PC-3 (cell line): ENCODE data around the gene PRSS12. TPM values are rescaled to one million over a fixed set of nuclear protein-coding genes. Genes with fewer than 3 reads are reported as not detected.

Experiments
- ATAC-seq: fragments of 200-7000 bp; cut with Tn5 transposase; 2 replicates; pipeline ENCODE4 v1.9.1; 2020; ENCODE audit warnings: mild to moderate bottlenecking, moderate library complexity
- BruUV-seq: library from RNA; stranded (reverse); fragments of 400-500 nt; replicated peaks from 2 replicates; lab custom pipeline; 2021; lab: Mats Ljungman, UMichigan
- CTCF ChIA-PET: fragments of 300-600 bp; sonication (Branson Sonifier 250); formaldehyde crosslinking; loops from one replicate; lab custom pipeline; 2022; ENCODE audit warnings: antibody characterized with exemption; lab: Charles Lee
- POLR2A ChIA-PET: fragments of 300-600 bp; sonication (Branson Sonifier 250); formaldehyde crosslinking; loops from one replicate; lab custom pipeline; 2022; ENCODE audit warnings: antibody characterized with exemption; ENCODE audit not compliant: unreplicated experiment; lab: Charles Lee
- DNase-seq: peaks from one replicate; pipeline ENCODE4 v3.0.0-alpha.2; 2015
- H2AFZ ChIP-seq: fragments of 300-600 bp; sonication (generic); 2 replicates; pipeline ENCODE4 v1.6.0; 2016; ENCODE audit warnings: antibody characterized with exemption, low read length
- H3F3A ChIP-seq: fragments of 300-600 bp; sonication (generic); one replicate; pipeline ENCODE4 v1.6.0; 2017; ENCODE audit warnings: antibody characterized with exemption, low read length, control low read depth, mild to moderate bottlenecking; ENCODE audit not compliant: unreplicated experiment
- H3K27ac ChIP-seq: fragments of 300-600 bp; sonication (generic); 2 replicates; pipeline ENCODE4 v1.5.1; 2016; ENCODE audit warnings: mild to moderate bottlenecking, low read length
- H3K27me3 ChIP-seq: fragments of 300-600 bp; sonication (generic); 2 replicates; pipeline ENCODE4 v1.6.1; 2016; ENCODE audit warnings: low read length, mixed read lengths
- H3K36me3 ChIP-seq: fragments of 300-600 bp; sonication (generic); 2 replicates; pipeline ENCODE4 v1.6.1; 2016; ENCODE audit warnings: low read depth, mixed run types, low read length, mixed read lengths
- H3K4me1 ChIP-seq: fragments of 300-600 bp; sonication (generic); 2 replicates; pipeline ENCODE4 v1.5.1; 2016; ENCODE audit warnings: low read length; ENCODE audit not compliant: insufficient read depth
- H3K4me2 ChIP-seq: fragments of 300-600 bp; sonication (generic); 2 replicates; pipeline ENCODE4 v1.6.0; 2016; ENCODE audit warnings: low read length
- H3K4me3 ChIP-seq: fragments of 300-600 bp; sonication (generic); 2 replicates; pipeline ENCODE4 v1.5.1; 2016; ENCODE audit warnings: mild to moderate bottlenecking, low read length, mixed read lengths
- H3K79me2 ChIP-seq: fragments of 300-600 bp; sonication (generic); 2 replicates; pipeline ENCODE4 v1.6.1; 2017; ENCODE audit warnings: low read length, mixed read lengths
- H3K9ac ChIP-seq: fragments of 300-600 bp; sonication (generic); 2 replicates; pipeline ENCODE4 v1.6.0; 2016; ENCODE audit warnings: mild to moderate bottlenecking, low read length
- H3K9me2 ChIP-seq: fragments of 300-600 bp; sonication (generic); replicated peaks from 2 replicates; pipeline ENCODE4 v1.6.1; 2016; ENCODE audit warnings: mixed run types, low read length, mixed read lengths
- H3K9me3 ChIP-seq: fragments of 300-600 bp; sonication (generic); 2 replicates; pipeline ENCODE4 v1.6.1; 2016; ENCODE audit warnings: low read length, mixed read lengths
- H4K20me1 ChIP-seq: fragments of 300-600 bp; sonication (generic); 2 replicates; pipeline ENCODE4 v1.6.1; 2016; ENCODE audit warnings: low read length, mixed read lengths
- CTCF ChIP-seq: fragments of 300-600 bp; sonication (generic); conservative IDR thresholded peaks from 2 replicates; pipeline ENCODE4 v1.5.1; 2017; ENCODE audit warnings: antibody characterized with exemption, low read depth, mild to moderate bottlenecking, low read length
- EZH2 ChIP-seq: fragments of 300-600 bp; sonication (generic); IDR thresholded peaks from one replicate; pipeline ENCODE4 v1.6.1; 2017; ENCODE audit warnings: antibody characterized with exemption, mild to moderate bottlenecking, low read length; ENCODE audit not compliant: unreplicated experiment
- EZH2phosphoT487 ChIP-seq: fragments of 300-600 bp; sonication (generic); IDR thresholded peaks from 2 replicates; pipeline ENCODE4 v1.6.1; 2018; ENCODE audit warnings: mild to moderate bottlenecking, antibody characterized with exemption, low read length, borderline replicate concordance
- intact Hi-C: fragments of 100-400 bp; cut with micrococcal nuclease; formaldehyde crosslinking; loops from 2 replicates; pipeline ENCODE4 v1.9.0; 2023
- total RNA-seq: library from RNA; depleted of rRNA; stranded (reverse); fragments of >200 nt; gene quantifications from 2 replicates; pipeline ENCODE4 v1.2.3, GENCODE V29; 2014

Gene PRSS12
- total RNA-seq, 1 experiment from 2014 or later = 1.5 TPM

GRCh38 chr4:118353534-118354030 is 779 bp upstream of the PRSS12 start:
- ChIA-PET CTCF (no interaction called here), POLR2A (interaction anchor here (1.0 kb wide), 1 partner anchor 9 kb away, joined by 6 read pairs; no protein-coding TSS in a partner anchor)
- intact Hi-C loops = loop anchor here (2.0 kb wide), 1 partner anchor 73 kb away; no protein-coding TSS in a partner anchor
- no peaks in the 10 kb centered on the region for H3K4me1 ChIP-seq
- 0 out of 2 replicates have a peak overlapping the region, but pooled peaks have one; percentile 21 for H3K9ac ChIP-seq
- no peaks in the 10 kb centered on the region for H3K27me3 ChIP-seq
- H3K27ac ChIP-seq = no peak overlapping the region
- no peaks in the 10 kb centered on the region for H4K20me1 ChIP-seq
- no peaks in the 10 kb centered on the region for H3F3A ChIP-seq
- peak overlapping the region; percentile 81 for H2AFZ ChIP-seq
- no peaks in the 10 kb centered on the region for H3K9me3 ChIP-seq
- H3K36me3 ChIP-seq = no peaks in the 10 kb centered on the region
- ATAC-seq (peak; percentile 14), DNase-seq (no peak)
- no peaks in the 10 kb centered on the region for H3K9me2 ChIP-seq
- no peaks in the 10 kb centered on the region for H3K79me2 ChIP-seq
- peak overlapping the region; percentile 84 for H3K4me2 ChIP-seq
- peak overlapping the region; percentile 67 for H3K4me3 ChIP-seq
- no peak for TF ChIP-seq EZH2
- TF ChIP-seq EZH2phosphoT487 = no peak
- no peak for TF ChIP-seq CTCF
- BruUV-seq = no TSS peak

DNA sequence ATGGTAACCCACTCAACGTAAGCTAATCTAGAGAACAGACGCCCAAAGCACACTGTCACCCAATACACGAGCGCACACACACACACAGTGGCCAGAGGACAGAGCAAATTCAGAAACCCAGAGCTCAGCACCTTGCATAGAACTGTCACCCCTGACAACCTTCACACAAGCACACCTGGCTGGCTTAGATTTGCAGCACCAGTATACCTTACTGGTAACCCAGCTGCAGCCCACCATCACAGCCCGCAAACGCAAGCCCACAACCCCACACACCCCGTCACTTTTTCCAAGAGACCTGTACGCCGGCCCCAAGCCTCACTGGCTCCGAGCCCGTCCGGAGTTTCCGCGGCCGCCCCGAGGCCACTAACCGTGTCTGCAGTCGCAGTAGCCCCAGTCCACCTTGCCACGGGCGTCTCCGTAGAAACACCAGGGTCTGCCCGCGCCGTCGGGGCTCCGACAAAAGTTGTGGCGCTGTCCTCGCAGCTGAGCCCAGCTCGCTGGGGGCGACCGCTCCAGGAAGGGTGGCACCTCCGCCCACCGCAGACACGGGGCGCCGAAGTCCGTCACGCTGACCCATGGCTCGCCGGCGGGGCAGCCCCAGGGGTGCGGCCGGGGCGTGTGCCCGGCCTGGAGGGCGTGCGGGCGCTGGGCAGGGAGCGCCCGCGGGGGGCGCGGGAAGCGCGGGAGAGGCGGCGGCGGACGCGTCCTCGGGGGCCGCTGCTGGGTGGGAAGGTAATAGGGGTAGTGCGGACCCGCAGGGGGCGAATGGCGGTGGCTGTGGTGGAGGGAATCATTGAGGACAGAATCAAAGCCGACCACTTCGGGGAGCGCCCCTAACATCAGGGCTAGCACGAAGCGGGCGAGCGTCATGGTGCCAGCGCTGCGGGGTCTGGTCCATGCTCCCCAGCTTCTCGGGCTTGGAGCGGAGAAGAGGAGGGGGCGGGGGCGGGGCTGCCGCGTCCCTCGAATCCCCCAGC is 664 bp downstream of the PRSS12 start:
- no peak for TF ChIP-seq EZH2phosphoT487

GRCh38 chr4:118350961-118351360 is 1.8 kb downstream of the PRSS12 start:
- no peak overlapping the region for H3K9ac ChIP-seq
- H3K4me1 ChIP-seq = no peaks in the 10 kb centered on the region

More for the DNA sequence above, 664 bp downstream of the PRSS12 start:
- no peak overlapping the region for H2AFZ ChIP-seq
- CTCF ChIA-PET = interaction anchor here (0.6 kb wide), 1 partner anchor 52 kb away, joined by 7 read pairs; no protein-coding TSS in a partner anchor
- no peaks in the 10 kb centered on the region for H3K9me2 ChIP-seq
- no peak for DNase-seq
- no peaks in the 10 kb centered on the region for H3K79me2 ChIP-seq
- ATAC-seq = no peak; the same call in 1 of the 2 replicates
- H3K9me3 ChIP-seq = no peaks in the 10 kb centered on the region
- peak overlapping the region; percentile 84 for H3K4me2 ChIP-seq
- no peaks in the 10 kb centered on the region for H3K27me3 ChIP-seq
- peak overlapping the region; percentile 67; the same call in 1 of the 2 replicates for H3K4me3 ChIP-seq
- POLR2A ChIA-PET = no interaction called here
- H3K36me3 ChIP-seq = no peaks in the 10 kb centered on the region
- H3K9ac ChIP-seq = no peak overlapping the region
- H3F3A ChIP-seq = no peaks in the 10 kb centered on the region
- H3K4me1 ChIP-seq = no peaks in the 10 kb centered on the region
- intact Hi-C loops = loop anchor here (2.0 kb wide), 1 partner anchor 71 kb away; no protein-coding TSS in a partner anchor
- BruUV-seq = no TSS peak
- H3K27ac ChIP-seq = no peak overlapping the region
- H4K20me1 ChIP-seq = no peaks in the 10 kb centered on the region

More at GRCh38 chr4:118350961-118351360, 1.8 kb downstream of the PRSS12 start:
- intact Hi-C loops = no loop called here
- no TSS peak for BruUV-seq
- no peaks in the 10 kb centered on the region for H4K20me1 ChIP-seq
- H3K4me2 ChIP-seq = no peak overlapping the region
- CTCF ChIA-PET = no interaction called here
- ATAC-seq = no peak
- H3F3A ChIP-seq = no peaks in the 10 kb centered on the region
- no peaks in the 10 kb centered on the region for H3K9me3 ChIP-seq
- H3K27ac ChIP-seq = no peak overlapping the region
- no peaks in the 10 kb centered on the region for H3K9me2 ChIP-seq
- POLR2A ChIA-PET = interaction anchor here (0.6 kb wide), 1 partner anchor 12 kb away, joined by 3 read pairs; no protein-coding TSS in a partner anchor
- no peak for TF ChIP-seq CTCF
- no peak for TF ChIP-seq EZH2
- TF ChIP-seq EZH2phosphoT487 = no peak
- H3K27me3 ChIP-seq = no peaks in the 10 kb centered on the region
- H3K79me2 ChIP-seq = no peaks in the 10 kb centered on the region
- no peaks in the 10 kb centered on the region for H3K36me3 ChIP-seq
- no peak overlapping the region for H2AFZ ChIP-seq
- DNase-seq = no peak
- no peak overlapping the region for H3K4me3 ChIP-seq
